Effector memory CD4-positive, alpha-beta T cell (primary cell): Measurements from ENCODE around the gene ARHGAP15.

ENCODE experiments used
- DNase-seq, 3 donors: peaks; one replicate each; pipeline ENCODE4 v3.0.0-alpha.2; 2020
- H3K27ac ChIP-seq: 2 replicates; pipeline ENCODE4 v1.7.0; 2013; ENCODE audit warnings: mild to moderate bottlenecking, low read length, moderate library complexity; ENCODE audit not compliant: insufficient read depth, poor library complexity, severe bottlenecking
- H3K27me3 ChIP-seq: replicated peaks from 2 replicates; pipeline ENCODE4 v1.7.0; 2013; ENCODE audit warnings: mild to moderate bottlenecking, low read length; ENCODE audit not compliant: insufficient read depth, control insufficient read depth, poor library complexity, severe bottlenecking
- H3K36me3 ChIP-seq: 2 replicates; pipeline ENCODE4 v1.7.0; 2013; ENCODE audit warnings: mild to moderate bottlenecking, low read length, moderate library complexity; ENCODE audit not compliant: control insufficient read depth, insufficient read depth
- H3K4me1 ChIP-seq: 2 replicates; pipeline ENCODE4 v1.7.0; 2013; ENCODE audit warnings: low read length, mild to moderate bottlenecking; ENCODE audit not compliant: control insufficient read depth, insufficient read depth, poor library complexity, severe bottlenecking
- H3K4me3 ChIP-seq: 2 replicates; pipeline ENCODE4 v1.7.0; 2013; ENCODE audit warnings: low read length, low read depth, mild to moderate bottlenecking; ENCODE audit not compliant: insufficient read depth, poor library complexity, severe bottlenecking
- H3K9me3 ChIP-seq: 2 replicates; pipeline ENCODE4 v1.7.0; 2013; ENCODE audit warnings: mild to moderate bottlenecking, low read length, moderate library complexity; ENCODE audit not compliant: control insufficient read depth

Gene ARHGAP15

DNA sequence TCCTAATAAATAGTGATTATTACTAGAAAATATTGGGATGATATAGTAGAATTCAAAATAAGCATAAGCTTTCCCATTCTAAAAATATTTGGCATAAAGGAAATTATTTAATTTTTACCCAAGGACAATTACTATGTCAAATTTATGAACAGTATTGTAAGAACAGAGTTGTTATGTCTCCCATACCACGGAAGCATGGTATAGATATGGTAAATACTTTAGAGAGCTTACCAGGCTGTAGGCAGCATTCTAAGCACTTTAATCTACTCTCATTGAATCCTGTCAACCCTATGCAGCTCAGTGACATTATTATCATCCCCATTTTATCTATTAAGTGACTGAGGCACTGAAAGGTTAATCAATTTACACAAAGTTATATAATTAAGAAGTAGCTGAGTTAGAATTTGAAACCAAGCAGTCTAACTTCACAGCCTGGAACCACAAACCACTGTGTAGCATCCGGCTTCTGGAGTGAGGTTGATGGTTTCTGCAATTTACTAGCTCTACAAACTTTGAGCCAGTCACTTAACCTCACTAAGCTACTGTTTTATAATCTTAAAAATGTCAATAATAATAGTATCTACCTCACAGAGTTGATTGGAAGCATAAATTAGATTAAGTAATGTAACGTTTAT lies 323.7 kb downstream of the ARHGAP15 start:
- H3K9me3 ChIP-seq = no peaks in the 10 kb centered on the region
- peaks cover 8% of the 10 kb centered on the region for H3K4me1 ChIP-seq
- H3K4me3 ChIP-seq = no peak overlapping the region
- H3K27ac ChIP-seq = no peak overlapping the region
- DNase-seq = peak; percentile 4 to 26 (median 18)
- H3K27me3 ChIP-seq = no peaks in the 10 kb centered on the region
- no peaks in the 10 kb centered on the region for H3K36me3 ChIP-seq

DNA sequence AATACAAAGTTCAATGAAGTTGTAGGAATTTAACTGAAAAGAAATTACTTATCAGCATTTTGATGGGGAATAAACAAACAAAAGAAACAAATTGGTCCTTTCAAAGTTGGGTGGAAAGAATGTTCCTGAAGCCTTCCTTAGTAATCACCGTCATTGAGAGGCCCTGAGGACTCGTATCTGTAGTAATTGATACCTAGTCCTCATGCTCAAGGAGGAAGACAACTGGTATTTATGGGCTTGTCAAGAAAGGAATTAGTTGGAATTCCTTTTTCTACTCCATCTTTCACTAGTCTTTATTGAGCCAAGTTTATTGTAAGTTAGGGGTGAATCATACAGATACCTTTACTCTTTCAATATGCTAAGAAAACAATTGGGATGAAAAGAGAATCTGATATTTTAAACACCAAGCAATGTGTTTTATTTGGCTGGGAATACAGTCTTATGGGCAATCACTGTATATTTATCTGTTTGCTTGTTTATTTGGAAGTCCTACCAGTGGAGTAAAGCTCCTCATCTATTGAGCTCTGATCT lies 324.8 kb downstream of the ARHGAP15 start:
- Histone ChIP-seq H3K4me3 (no peak overlapping the region), H3K27ac (no peak overlapping the region), H3K36me3 (no peaks in the 10 kb centered on the region), H3K9me3 (no peaks in the 10 kb centered on the region), H3K27me3 (no peaks in the 10 kb centered on the region), H3K4me1 (peaks cover 8% of the 10 kb centered on the region)
- DNase-seq = no peak

DNA sequence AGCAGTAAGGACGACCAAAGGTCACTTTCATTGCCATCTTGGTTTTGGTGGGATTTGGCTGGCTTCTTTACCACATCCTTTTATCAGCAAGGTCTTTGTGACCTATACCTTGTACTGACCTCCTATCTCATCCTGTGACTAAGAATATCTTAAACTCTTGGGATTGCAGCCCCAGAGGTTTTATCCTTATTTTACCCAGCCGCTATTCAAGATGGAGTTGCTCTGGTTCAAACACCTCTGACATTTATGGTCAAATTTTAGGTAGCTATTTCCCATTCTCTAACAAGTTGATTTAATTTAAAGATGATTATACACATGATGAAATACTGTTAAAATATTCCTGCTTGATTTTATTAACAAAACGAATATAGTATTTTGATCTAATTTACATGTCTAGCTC lies 326.1 kb downstream of the ARHGAP15 start:
- Histone ChIP-seq H3K27ac (no peak overlapping the region), H3K27me3 (no peaks in the 10 kb centered on the region), H3K9me3 (no peaks in the 10 kb centered on the region), H3K4me3 (no peak overlapping the region), H3K36me3 (no peaks in the 10 kb centered on the region), H3K4me1 (peaks cover 8% of the 10 kb centered on the region)
- DNase-seq = no peak

DNA sequence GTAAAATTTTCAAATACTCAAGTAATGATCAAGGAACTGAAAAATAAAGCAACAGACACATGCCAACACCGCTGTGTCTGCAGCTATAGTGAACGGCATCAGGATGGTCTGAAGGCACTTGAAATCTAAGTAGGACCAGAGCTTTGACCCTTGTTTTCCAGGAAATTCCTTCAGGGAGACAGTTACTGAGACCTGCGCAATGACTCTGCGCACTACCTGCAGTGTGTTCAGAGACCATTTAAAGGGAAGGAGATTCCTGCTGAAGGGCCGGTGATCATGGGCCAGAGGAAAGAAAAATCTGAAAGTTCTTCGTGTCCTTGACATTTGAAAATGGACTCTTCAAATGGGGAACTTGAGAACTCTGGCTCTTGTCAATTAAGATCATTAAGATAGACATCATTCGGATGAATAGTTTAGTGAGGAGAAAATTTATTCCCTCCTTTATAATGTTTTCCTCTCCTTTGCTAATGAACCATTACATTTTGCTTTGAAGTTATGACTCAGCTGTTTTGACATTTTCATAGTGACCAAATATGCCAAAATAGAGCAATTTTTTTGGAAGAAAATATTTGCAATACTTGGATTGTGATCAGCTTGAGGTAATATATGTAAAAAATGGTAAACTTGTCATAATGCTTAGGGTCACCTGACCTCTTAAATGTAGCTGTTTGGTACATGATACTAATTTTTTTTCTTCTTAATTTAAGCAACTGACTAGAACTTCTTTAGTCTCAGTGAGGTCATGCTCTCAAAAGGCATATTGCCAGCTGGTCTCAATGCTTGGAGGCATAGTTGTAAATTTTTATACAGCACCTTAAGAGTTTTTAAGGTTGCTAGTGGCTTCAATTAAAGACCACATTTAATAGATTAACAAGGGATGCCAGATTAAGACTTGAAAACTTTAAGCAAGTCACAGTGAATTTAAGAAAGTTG lies 329.3 kb downstream of the ARHGAP15 start:
- no peak for DNase-seq
- Histone ChIP-seq H3K27me3 (no peaks in the 10 kb centered on the region), H3K4me1 (no peaks in the 10 kb centered on the region), H3K4me3 (no peak overlapping the region), H3K27ac (no peak overlapping the region), H3K9me3 (no peaks in the 10 kb centered on the region), H3K36me3 (no peaks in the 10 kb centered on the region)

DNA sequence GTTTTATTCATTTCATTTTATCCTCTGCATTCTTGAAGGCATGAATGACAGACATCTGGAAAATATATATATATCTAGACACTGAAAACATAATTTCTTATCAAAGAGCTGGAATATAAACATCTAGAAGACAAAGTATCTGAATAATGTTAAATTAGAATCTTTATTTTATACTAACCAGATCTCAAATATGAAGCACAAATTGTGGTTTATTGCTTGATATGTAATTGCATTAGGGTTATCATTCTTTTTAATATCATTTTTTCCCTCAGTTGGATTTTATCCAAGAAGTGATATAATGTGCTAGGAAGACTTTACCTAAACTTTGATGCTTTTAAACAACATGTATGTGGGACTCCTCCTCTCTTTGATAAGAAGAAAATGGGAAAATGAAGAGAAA lies 331.2 kb downstream of the ARHGAP15 start:
- H3K4me3 ChIP-seq = no peak overlapping the region
- H3K4me1 ChIP-seq = no peaks in the 10 kb centered on the region
- no peaks in the 10 kb centered on the region for H3K9me3 ChIP-seq
- no peak for DNase-seq
- no peak overlapping the region for H3K27ac ChIP-seq
- H3K27me3 ChIP-seq = no peaks in the 10 kb centered on the region
- H3K36me3 ChIP-seq = no peaks in the 10 kb centered on the region

DNA sequence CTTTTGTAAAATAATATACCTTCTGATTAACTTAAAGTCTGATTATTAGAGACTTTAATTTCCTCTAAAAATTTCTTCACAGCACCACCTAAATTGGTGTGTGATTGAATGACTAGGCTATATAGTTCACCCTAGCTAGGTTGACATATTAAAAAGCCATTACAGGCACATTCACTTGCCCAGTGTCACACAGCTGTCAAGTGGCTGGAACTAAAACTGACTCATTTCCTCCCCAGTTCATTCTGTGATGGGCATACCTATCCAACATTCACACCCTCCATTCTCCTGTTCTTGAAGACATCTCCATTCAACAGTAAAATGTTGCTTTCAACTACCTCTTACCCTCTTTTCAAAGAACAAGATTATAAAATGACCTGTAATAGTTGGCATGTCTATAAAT lies 334.5 kb downstream of the ARHGAP15 start:
- H3K9me3 ChIP-seq = no peaks in the 10 kb centered on the region
- no peaks in the 10 kb centered on the region for H3K27me3 ChIP-seq
- no peak for DNase-seq
- H3K27ac ChIP-seq = no peak overlapping the region
- H3K4me3 ChIP-seq = no peak overlapping the region
- H3K4me1 ChIP-seq = no peaks in the 10 kb centered on the region
- H3K36me3 ChIP-seq = no peaks in the 10 kb centered on the region

DNA sequence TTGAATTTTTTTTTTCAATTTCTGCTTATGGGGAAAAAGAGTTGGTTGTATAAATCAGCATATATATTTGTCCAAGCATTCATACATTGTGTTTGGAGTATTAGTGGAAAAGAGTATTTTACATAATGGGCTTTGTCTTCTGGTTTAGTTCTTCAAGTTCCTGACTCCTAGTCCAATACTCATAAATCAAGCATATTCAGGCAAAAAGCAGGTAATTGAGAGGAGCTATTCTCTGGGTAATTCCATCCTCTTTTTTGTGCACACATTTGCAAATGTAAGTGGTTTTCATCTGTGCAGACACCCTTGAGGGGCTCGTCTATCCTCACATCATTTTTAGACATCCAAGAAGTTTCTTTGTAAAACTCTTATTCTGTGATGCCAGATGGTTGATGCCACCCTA lies 337.2 kb downstream of the ARHGAP15 start:
- Histone ChIP-seq H3K27me3 (no peaks in the 10 kb centered on the region), H3K4me3 (no peak overlapping the region), H3K9me3 (no peaks in the 10 kb centered on the region), H3K27ac (no peak overlapping the region), H3K4me1 (no peaks in the 10 kb centered on the region), H3K36me3 (peaks cover under 1% of the 10 kb centered on the region)
- no peak for DNase-seq

DNA sequence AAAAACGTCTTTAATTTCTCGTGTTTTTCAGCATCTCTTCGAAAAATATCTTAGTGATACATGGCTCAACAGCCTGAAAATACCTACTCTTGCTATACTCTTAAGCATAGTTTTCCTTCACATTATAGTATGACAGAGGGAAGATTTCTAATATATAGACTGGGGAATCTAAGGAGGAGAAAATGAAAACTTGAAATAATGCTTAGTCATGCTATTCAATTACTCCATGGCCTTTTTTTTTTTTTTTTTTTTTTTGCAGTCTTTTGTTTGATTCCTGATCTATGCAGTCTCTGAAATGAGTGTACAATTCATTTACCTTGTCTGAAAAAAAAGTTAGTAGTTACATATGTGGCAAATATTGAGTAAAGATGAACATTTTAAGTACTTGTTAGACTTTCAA lies 337.8 kb downstream of the ARHGAP15 start:
- H3K4me3 ChIP-seq = no peak overlapping the region
- no peak for DNase-seq

DNA sequence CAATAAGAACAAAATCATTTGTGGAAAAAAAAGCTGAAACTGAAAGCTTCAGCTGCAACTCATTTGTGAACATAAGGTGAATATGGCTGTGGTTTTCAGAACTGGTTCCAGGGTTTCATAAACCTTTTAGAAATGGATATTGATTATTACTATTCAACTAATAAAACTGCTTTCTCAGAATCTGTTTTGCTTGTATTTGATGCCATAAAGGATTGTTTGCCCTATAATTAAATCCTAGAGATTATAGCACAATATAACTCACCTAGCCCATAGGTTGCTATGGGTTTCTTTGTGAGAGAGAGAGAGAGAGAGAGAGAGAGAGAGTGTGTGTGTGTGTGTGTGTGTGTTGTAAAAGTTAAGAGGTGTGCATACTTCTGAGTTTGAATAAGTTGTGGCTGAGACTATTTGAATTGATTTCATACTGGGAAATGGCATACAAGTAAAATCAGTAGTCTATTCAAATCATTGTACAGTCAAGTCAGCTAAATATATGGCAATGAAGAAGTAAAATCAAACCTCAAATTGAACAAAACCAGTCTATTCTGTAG lies 339.2 kb downstream of the ARHGAP15 start:
- Histone ChIP-seq H3K4me1 (no peaks in the 10 kb centered on the region), H3K9me3 (no peaks in the 10 kb centered on the region), H3K4me3 (no peak overlapping the region), H3K36me3 (peaks cover 3% of the 10 kb centered on the region), H3K27me3 (no peaks in the 10 kb centered on the region), H3K27ac (no peak overlapping the region)
- DNase-seq = no peak

More for the DNA sequence above, 337.8 kb downstream of the ARHGAP15 start:
- Histone ChIP-seq H3K36me3 (peaks cover 3% of the 10 kb centered on the region), H3K4me1 (no peaks in the 10 kb centered on the region), H3K27ac (no peak overlapping the region), H3K27me3 (no peaks in the 10 kb centered on the region), H3K9me3 (no peaks in the 10 kb centered on the region)

DNA sequence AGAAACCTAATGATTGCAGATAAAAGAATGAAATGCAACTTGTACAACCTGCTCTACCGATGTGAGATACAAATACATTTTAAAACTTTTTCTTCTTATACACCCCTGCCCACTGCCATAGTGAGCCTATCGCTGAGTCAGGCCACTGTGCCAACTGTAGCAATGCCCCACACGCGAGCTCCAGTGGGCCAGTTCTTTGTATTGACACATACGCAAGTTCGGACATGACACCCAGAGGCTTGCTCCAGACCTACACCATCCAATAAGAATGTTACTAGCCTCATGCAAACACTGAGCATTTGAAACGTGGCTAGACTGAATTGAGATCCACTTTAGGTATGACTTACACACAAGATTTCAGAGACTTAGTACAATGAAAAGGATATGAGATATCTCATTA lies 340.1 kb downstream of the ARHGAP15 start:
- Histone ChIP-seq H3K4me3 (no peak overlapping the region), H3K27ac (no peak overlapping the region)
- no peak for DNase-seq

More for the DNA sequence above, 340.1 kb downstream of the ARHGAP15 start:
- no peaks in the 10 kb centered on the region for H3K9me3 ChIP-seq
- no peaks in the 10 kb centered on the region for H3K27me3 ChIP-seq
- no peaks in the 10 kb centered on the region for H3K4me1 ChIP-seq
- peaks cover 7% of the 10 kb centered on the region for H3K36me3 ChIP-seq
